ENCODE results near the gene SON.
"Not testable (repeated sequence)": the region's sequence is repeated elsewhere in the genome, so short reads cannot be mapped to it uniquely, and the experiment has no call there.

Gene SON

GRCh38 chr21:33542640-33543504, at the start of gene SON:
Gene SON (plus strand): TSS chr21:33543038. CDS start chr21:33543093, 55 bp downstream.
- DNase-seq, result peak; percentile 91 to 96 (median 94)

- DNase-seq, result no peak
Observed at GRCh38 chr21:33493756-33494155, 49.1 kb upstream of the SON start.

GRCh38 chr21:33495743-33496142, 47.1 kb upstream of the SON start:
- no peak for DNase-seq

GRCh38 chr21:33496345-33496744, 46.5 kb upstream of the SON start:
- no peak for DNase-seq

GRCh38 chr21:33505833-33506232, 37.0 kb upstream of the SON start:
- DNase-seq, result no peak

- DNase-seq, result not testable (repeated sequence)
Observed at GRCh38 chr21:33507003-33507402, 35.8 kb upstream of the SON start.

- DNase-seq, result no peak
Observed at GRCh38 chr21:33510826-33511225, 32.0 kb upstream of the SON start.

GRCh38 chr21:33511639-33512038, 31.2 kb upstream of the SON start:
- DNase-seq, result no peak

GRCh38 chr21:33512481-33512880, 30.4 kb upstream of the SON start:
- no peak for DNase-seq

GRCh38 chr21:33514229-33514628, 28.6 kb upstream of the SON start:
- DNase-seq, result no peak

- DNase-seq, result no peak
Observed at GRCh38 chr21:33518899-33519298, 23.9 kb upstream of the SON start.

GRCh38 chr21:33522297-33522952, 20.4 kb upstream of the SON start:
- DNase-seq, result no peak

GRCh38 chr21:33522953-33523349, 19.9 kb upstream of the SON start:
- no peak for DNase-seq

GRCh38 chr21:33531007-33531406, 11.8 kb upstream of the SON start:
- no peak for DNase-seq

GRCh38 chr21:33537212-33537611, 5.6 kb upstream of the SON start:
- no peak for DNase-seq

GRCh38 chr21:33539616-33540015, 3.2 kb upstream of the SON start:
- no peak for DNase-seq

GRCh38 chr21:33540711-33541104, 2.1 kb upstream of the SON start:
- DNase-seq, result no peak

GRCh38 chr21:33541105-33541711, 1.6 kb upstream of the SON start:
- no peak for DNase-seq

- peak; percentile 70 to 76 (median 74) for DNase-seq
Observed at GRCh38 chr21:33541756-33542639, 840 bp upstream of the SON start, which contains the start of gene GART. Gene GART (minus strand): TSS chr21:33542117. CDS start chr21:33539315, 2,802 bp downstream.

- no peak for DNase-seq
Observed at GRCh38 chr21:33543505-33544129, 779 bp downstream of the SON start.

GRCh38 chr21:33544451-33545195, 1.8 kb downstream of the SON start:
- DNase-seq, result no peak

Measured in activated CD4-positive, CD25-positive, alpha-beta regulatory T cell (primary cell).